Gastrocnemius medialis (tissue), 4 donors: Measurements from ENCODE around the gene MYO9B. TPM values are rescaled to one million over a fixed set of nuclear protein-coding genes. Genes with fewer than 3 reads are reported as not detected.

Experiments used
- ATAC-seq, 2 donors: fragments of 150-250 bp; one replicate each; pipeline ENCODE4 v1.9.1; 2016
- DNase-seq, 2 donors: peaks; one replicate each; pipeline ENCODE4 v3.0.0-alpha.2; 2019
- H3K27ac ChIP-seq, 4 donors: fragments of 200-600 bp; sonication (generic); 1 replicate in 1 of 4; 2 replicates in 3 of 4; pipeline ENCODE4 v1.5.1; 2016 to 2018; ENCODE audit warnings: mild to moderate bottlenecking in 2 of 4, moderate library complexity in 1 of 4
- H3K27me3 ChIP-seq, 3 donors: fragments of 200-600 bp; sonication (generic) in 2 of 3; 1 replicate in 1 of 3; 2 replicates in 2 of 3; pipeline versions ENCODE4 v1.5.1 to v1.6.0; 2016 to 2019; ENCODE audit warnings: mild to moderate bottlenecking in 1 of 3, moderate library complexity in 1 of 3
- H3K36me3 ChIP-seq, 2 donors: fragments of 200-600 bp; sonication (generic) in 1 of 2; one replicate each; pipeline ENCODE4 v1.5.1; 2017 to 2018
- H3K4me1 ChIP-seq, 2 donors: fragments of 200-600 bp; sonication (generic) in 1 of 2; one replicate each; pipeline ENCODE4 v1.5.1; 2016 to 2017; ENCODE audit warnings: mild to moderate bottlenecking in 2 of 2
- H3K4me3 ChIP-seq, 4 donors: fragments of 200-600 bp; sonication (generic) in 3 of 4; 1 replicate in 1 of 4; 2 replicates in 3 of 4; pipeline ENCODE4 v1.5.1; 2016 to 2019; ENCODE audit warnings: mild to moderate bottlenecking in 2 of 4
- H3K9me3 ChIP-seq, 3 donors: fragments of 200-600 bp; sonication (generic) in 2 of 3; 1 replicate in 1 of 3; 2 replicates in 2 of 3; pipeline ENCODE4 v1.5.1; 2016 to 2019
- POLR2A ChIP-seq, 2 donors: fragments of 450-650 bp; IDR thresholded peaks; one replicate each; pipeline ENCODE4 v1.6.1; 2017; ENCODE audit warnings: antibody characterized with exemption in 2 of 2, mild to moderate bottlenecking in 2 of 2, moderate library complexity in 2 of 2
- in situ Hi-C, 4 donors: fragments of 200-750 bp; cut with MboI; loops; one replicate each; pipeline versions ENCODE4 v1.15.0 to v1.8.0; 2017; ENCODE audit warnings: low sequenced_read_pairs in 4 of 4
- intact Hi-C: fragments of 100-400 bp; cut with DNase I; formaldehyde crosslinking; loops from one replicate; pipeline ENCODE4 v1.15.1; 2023; ENCODE audit warnings: low total_unique reads
- total RNA-seq, 4 donors: library from RNA; depleted of rRNA; stranded (reverse); fragments of >200 nt; gene quantifications; one replicate each; pipeline versions ENCODE4 v1.1.0 to v1.2.3, GENCODE V29; 2016
- TF ChIP-seq, protein P1 (sequence below), 5 experiments: fragments of 450-650 bp in 3 of 5; fragments of 200-600 bp in 2 of 5; sonication (generic) in 2 of 5; IDR thresholded peaks in 4 of 5; conservative IDR thresholded peaks in 1 of 5; 1 replicate in 4 of 5; 2 replicates in 1 of 5; pipeline ENCODE4 v1.5.1; 2016 to 2019; ENCODE audit warnings: antibody characterized with exemption in 5 of 5, mild to moderate bottlenecking in 3 of 5, moderate library complexity in 3 of 5

Gene MYO9B
- total RNA-seq, 4 donors from 2014 or later, result 20.0 to 22.1 (median 20.7) TPM

DNA sequence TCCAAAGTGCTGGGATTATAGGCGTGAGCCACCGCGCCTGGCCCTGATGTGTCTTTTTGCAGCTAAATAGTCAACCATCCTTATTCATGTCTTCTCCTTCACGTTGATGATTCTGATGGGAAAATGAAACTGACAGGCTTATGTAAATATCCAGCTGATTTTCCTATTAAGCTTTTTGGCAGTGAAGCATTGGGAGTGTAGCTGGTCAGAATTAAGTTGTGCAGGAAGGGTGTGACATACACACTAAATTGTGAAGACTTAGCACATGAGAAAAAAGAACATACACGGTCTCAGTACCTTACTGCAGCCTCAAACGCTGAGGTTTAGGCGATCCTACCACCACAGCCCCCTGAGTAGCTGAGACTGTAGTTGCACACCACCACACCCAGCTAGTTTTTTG lies 89.1 kb downstream of the MYO9B start:
- H3K4me3 ChIP-seq, result no peak overlapping the region
- TF ChIP-seq, protein P1, sequence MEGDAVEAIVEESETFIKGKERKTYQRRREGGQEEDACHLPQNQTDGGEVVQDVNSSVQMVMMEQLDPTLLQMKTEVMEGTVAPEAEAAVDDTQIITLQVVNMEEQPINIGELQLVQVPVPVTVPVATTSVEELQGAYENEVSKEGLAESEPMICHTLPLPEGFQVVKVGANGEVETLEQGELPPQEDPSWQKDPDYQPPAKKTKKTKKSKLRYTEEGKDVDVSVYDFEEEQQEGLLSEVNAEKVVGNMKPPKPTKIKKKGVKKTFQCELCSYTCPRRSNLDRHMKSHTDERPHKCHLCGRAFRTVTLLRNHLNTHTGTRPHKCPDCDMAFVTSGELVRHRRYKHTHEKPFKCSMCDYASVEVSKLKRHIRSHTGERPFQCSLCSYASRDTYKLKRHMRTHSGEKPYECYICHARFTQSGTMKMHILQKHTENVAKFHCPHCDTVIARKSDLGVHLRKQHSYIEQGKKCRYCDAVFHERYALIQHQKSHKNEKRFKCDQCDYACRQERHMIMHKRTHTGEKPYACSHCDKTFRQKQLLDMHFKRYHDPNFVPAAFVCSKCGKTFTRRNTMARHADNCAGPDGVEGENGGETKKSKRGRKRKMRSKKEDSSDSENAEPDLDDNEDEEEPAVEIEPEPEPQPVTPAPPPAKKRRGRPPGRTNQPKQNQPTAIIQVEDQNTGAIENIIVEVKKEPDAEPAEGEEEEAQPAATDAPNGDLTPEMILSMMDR (IDR thresholded peaks at IDR 0.05 in 4 of 5, conservative IDR thresholded peaks at IDR 0.05 in 1 of 5), result no peak
- TF ChIP-seq POLR2A (IDR thresholded peaks at IDR 0.05), result no peak
- H3K27me3 ChIP-seq, result no peaks in the 10 kb centered on the region
- in situ Hi-C loops (no loop called here), intact Hi-C loops (no loop called here)
- H3K4me1 ChIP-seq, result no peaks in the 10 kb centered on the region
- peaks cover 0 to 47% of the 10 kb centered on the region in 2 donors for H3K36me3 ChIP-seq
- ATAC-seq (no peak), DNase-seq (no peak)
- H3K9me3 ChIP-seq, result no peaks in the 10 kb centered on the region
- H3K27ac ChIP-seq, result no peak overlapping the region

DNA sequence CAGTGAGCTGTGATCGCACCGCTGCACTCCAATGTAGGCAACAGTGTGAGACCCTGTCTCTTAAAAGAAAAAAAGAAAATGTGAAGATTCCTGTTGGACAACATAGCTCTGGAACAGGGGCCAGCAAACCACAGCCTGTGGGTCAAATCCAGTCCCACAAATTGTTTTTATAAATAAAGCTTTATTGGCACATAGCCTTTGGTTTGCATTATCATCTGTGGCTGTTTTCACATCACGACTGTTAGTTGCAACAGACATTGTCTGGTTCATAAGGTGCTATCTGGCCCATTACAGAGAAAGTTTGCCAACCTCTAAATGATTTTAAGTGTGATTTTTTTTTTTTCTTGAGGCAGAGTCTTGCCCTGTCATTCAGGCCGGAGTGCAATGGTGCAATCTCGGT lies 90.1 kb downstream of the MYO9B start:
- intact Hi-C loops (no loop called here), in situ Hi-C loops (no loop called here)
- H3K4me3 ChIP-seq, result no peak overlapping the region
- peaks cover 0 to 47% of the 10 kb centered on the region in 2 donors for H3K36me3 ChIP-seq
- ATAC-seq, result no peak
- no peaks in the 10 kb centered on the region for H3K4me1 ChIP-seq
- H3K9me3 ChIP-seq, result no peaks in the 10 kb centered on the region
- TF ChIP-seq, protein P1 (IDR thresholded peaks at IDR 0.05 in 4 of 5, conservative IDR thresholded peaks at IDR 0.05 in 1 of 5), result no peak
- no peak for TF ChIP-seq POLR2A (IDR thresholded peaks at IDR 0.05)
- no peak for DNase-seq
- no peak overlapping the region for H3K27ac ChIP-seq
- no peaks in the 10 kb centered on the region for H3K27me3 ChIP-seq

DNA sequence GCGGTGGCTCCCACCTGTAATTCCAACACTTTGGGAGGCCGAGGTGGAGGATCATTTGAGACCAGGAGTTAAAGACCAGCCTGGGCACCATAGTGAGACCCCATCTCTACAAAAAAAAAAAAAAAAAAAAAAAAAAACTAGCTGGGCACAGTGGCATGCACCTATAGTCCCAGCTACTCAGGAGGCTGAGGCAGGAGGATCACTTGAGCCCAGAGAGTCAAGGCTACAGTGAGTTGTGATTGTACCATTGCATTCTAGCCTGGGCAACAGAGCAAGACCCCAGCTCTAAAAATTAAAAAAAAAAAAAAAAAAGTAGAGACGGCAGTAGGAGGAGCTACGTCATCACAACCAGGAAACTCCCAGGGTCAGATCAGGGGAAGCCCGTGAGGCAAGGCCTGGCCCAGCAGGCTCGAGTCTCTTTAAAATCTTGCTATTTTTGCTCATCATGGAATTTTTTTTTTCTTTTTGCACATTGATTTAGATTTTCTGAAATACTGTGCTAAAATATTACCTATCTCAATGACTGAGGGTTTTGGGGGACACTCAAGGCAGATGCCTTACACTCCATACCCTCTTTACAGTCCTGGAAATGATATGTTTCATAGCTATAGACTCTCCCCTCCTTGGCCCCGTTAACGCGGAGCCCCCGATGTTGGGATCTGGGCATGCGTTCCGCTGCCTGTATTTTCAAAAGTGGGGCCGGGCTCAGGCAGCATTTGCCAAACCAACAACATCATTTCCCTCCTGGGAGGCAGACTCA lies 95.1 kb downstream of the MYO9B start:
- peaks cover 0 to 43% of the 10 kb centered on the region in 2 donors for H3K36me3 ChIP-seq
- no peak overlapping the region for H3K4me3 ChIP-seq
- in situ Hi-C loops (no loop called here), intact Hi-C loops (no loop called here)
- no peaks in the 10 kb centered on the region for H3K9me3 ChIP-seq
- ATAC-seq, result no peak
- no peaks in the 10 kb centered on the region for H3K27me3 ChIP-seq
- no peak for TF ChIP-seq POLR2A (IDR thresholded peaks at IDR 0.05)
- TF ChIP-seq, protein P1 (IDR thresholded peaks at IDR 0.05 in 4 of 5, conservative IDR thresholded peaks at IDR 0.05 in 1 of 5), result no peak
- H3K4me1 ChIP-seq, result no peaks in the 10 kb centered on the region
- H3K27ac ChIP-seq, result no peak overlapping the region
- no peak for DNase-seq

DNA sequence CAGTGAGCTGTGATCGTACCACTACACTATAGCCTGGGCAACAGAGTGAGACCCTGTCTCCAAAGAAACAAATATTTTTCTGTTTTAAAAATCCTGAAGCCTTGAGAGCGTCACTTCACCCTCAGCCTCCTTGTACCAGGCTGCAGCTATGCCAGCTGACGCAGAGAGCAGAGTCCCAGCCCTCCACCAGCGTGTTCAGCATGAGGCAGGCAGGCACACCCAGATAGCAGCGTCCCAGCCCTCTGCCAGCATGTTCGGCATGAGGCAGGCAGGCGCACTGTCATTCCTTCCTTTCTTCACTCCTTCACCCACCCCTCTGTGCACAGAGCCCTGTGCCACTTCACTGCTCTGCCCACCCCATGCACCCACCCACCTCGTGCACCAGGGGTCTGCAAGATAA lies 96.3 kb downstream of the MYO9B start:
- H3K36me3 ChIP-seq, result peaks cover 0 to 31% of the 10 kb centered on the region in 2 donors
- ATAC-seq (no peak), DNase-seq (no peak)
- in situ Hi-C loops, result no loop called here
- no peak for TF ChIP-seq POLR2A (IDR thresholded peaks at IDR 0.05)
- TF ChIP-seq, protein P1 (IDR thresholded peaks at IDR 0.05 in 4 of 5, conservative IDR thresholded peaks at IDR 0.05 in 1 of 5), result no peak
- H3K9me3 ChIP-seq, result no peaks in the 10 kb centered on the region
- H3K4me3 ChIP-seq, result no peak overlapping the region
- no peak overlapping the region for H3K27ac ChIP-seq
- no peaks in the 10 kb centered on the region for H3K27me3 ChIP-seq
- H3K4me1 ChIP-seq, result no peaks in the 10 kb centered on the region
- intact Hi-C loops, result no loop called here
